ENCODE measurements around the gene TMEM219. TPM values are rescaled to one million over a fixed set of nuclear protein-coding genes. Genes with fewer than 3 reads are reported as not detected.

TMEM219 gene
- total RNA-seq, 2 donors from 2014 or later, result 122 to 136 TPM

DNA sequence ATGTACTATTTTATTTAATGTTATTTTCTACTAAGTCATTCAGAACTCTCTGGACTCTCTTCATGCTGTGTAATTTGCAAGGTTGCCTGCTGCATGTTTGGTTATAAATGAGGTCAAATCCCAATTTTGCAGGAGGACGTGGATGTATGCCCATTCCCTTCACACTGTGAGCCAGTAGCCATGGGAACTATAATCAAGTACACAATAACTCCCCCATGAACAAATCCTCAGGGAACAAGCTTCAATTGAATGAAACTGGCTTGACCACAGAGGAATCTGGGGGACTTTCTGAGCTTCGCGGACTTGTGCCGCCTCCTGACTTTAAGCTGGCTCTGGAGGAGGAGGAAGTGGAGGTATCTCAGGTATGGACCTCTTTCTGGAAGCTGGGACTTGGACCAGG, 21.2 kb upstream of the TMEM219 start:
- no peak overlapping the region for H3K4me3 Mint-ChIP-seq
- Histone ChIP-seq H3K27me3 (ENCODE audit: control insufficient read depth, insufficient read depth, low read length, poor library complexity, severe bottlenecking) (no peaks in the 10 kb centered on the region), H3K36me3 (ENCODE audit: control insufficient read depth, insufficient read depth, low read length) (no peaks in the 10 kb centered on the region), H3K9me3 (ENCODE audit: control insufficient read depth, low read length) (peaks cover 7% of the 10 kb centered on the region), H3K27ac (ENCODE audit: low read depth, low read length) (no peak overlapping the region), H3K9ac (ENCODE audit: extremely low read depth, low read length, poor library complexity, severe bottlenecking) (no peak overlapping the region), H3K4me3 (ENCODE audit: low read length) (no peak overlapping the region), H3K4me1 (ENCODE audit: control insufficient read depth, insufficient read depth, low read length) (peaks cover 5% of the 10 kb centered on the region)
- peaks cover 5% of the 10 kb centered on the region for H3K9me3 Mint-ChIP-seq
- H3K36me3 Mint-ChIP-seq (ENCODE audit: low read depth), result no peaks in the 10 kb centered on the region
- H3K4me1 Mint-ChIP-seq, result peaks cover 14% of the 10 kb centered on the region
- no peak for DNase-seq
- TF ChIP-seq CTCF (conservative IDR thresholded peaks at IDR 0.05), result no peak
- H3K27me3 Mint-ChIP-seq (ENCODE audit: insufficient read depth), result peaks cover 5% of the 10 kb centered on the region
- H3K27ac Mint-ChIP-seq, result no peak overlapping the region
- 94% methylated on average over 4 of the region's 4 CpGs; no CpG with 5 or more reads in 1 of the 2 experiments for WGBS, 2 experiments (ENCODE audit: insufficient coverage in 1 of 2, insufficient read length in 1 of 2)

DNA sequence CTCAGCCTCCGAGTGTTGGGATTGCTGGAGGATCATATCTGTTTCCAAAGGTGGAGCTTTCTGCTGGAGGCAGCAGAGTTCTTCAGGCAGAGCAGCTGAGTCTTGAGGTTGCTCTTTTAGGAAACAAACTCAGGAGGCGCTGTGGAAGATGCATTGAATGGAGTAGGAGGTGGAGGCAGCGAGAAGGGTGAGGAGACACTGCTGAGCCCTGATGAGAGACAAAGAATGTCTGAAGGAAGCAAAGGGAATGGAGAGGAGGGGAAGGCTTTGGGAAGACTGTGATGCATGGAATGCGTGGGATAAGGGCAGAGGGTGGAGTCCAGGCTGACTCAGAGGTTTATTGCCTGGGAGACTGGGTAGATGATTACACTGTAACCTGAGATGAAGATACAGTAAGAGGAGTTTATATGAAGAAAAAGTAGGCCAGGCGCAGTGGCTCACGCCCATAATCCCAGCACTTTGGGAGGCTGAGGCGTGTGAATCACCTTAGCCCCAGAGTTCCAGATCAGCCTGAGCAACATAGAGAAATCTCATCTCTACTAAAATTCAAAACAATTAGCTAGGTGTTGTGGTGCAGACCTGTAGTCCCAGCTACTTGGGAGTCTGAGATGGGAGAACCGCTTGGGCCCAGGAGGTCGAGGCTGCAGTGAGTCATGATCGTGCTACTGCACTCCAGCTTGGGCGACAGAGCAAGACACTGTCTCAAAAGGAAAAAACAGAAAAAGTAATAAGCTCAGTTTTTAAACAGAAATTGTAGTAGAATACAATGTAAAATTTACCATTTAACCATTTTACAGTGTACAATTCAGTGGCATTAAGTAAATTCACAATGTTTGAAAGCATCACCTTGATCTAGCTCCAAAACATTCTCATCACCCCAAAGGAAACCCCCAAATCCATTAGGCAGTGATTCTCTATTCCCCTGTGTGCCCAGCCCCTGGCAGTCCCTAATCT, 17.8 kb upstream of the TMEM219 start:
- peak; percentile 60 for TF ChIP-seq CTCF (conservative IDR thresholded peaks at IDR 0.05)
- DNase-seq, result peak; percentile 90
- Histone ChIP-seq H3K27ac (ENCODE audit: low read depth, low read length) (peak overlapping the region; percentile 27), H3K4me1 (ENCODE audit: control insufficient read depth, insufficient read depth, low read length) (peaks cover 5% of the 10 kb centered on the region), H3K9ac (ENCODE audit: extremely low read depth, low read length, poor library complexity, severe bottlenecking) (peak overlapping the region; percentile 47), H3K36me3 (ENCODE audit: control insufficient read depth, insufficient read depth, low read length) (no peaks in the 10 kb centered on the region), H3K4me3 (ENCODE audit: low read length) (no peak overlapping the region), H3K9me3 (ENCODE audit: control insufficient read depth, low read length) (peaks cover 7% of the 10 kb centered on the region), H3K27me3 (ENCODE audit: control insufficient read depth, insufficient read depth, low read length, poor library complexity, severe bottlenecking) (no peaks in the 10 kb centered on the region)
- 65 to 69% methylated on average over 7 to 11 of the region's 11 CpGs for WGBS, 2 experiments (ENCODE audit: insufficient coverage in 1 of 2, insufficient read length in 1 of 2)
- H3K27me3 Mint-ChIP-seq (ENCODE audit: insufficient read depth), result peaks cover 5% of the 10 kb centered on the region
- peaks cover 14% of the 10 kb centered on the region for H3K4me1 Mint-ChIP-seq
- H3K4me3 Mint-ChIP-seq, result no peak overlapping the region
- peaks cover 7% of the 10 kb centered on the region for H3K9me3 Mint-ChIP-seq
- no peaks in the 10 kb centered on the region for H3K36me3 Mint-ChIP-seq (ENCODE audit: low read depth)
- H3K27ac Mint-ChIP-seq, result peak overlapping the region; percentile 93

- Histone ChIP-seq H3K4me3 (ENCODE audit: low read length) (no peak overlapping the region), H3K27me3 (ENCODE audit: control insufficient read depth, insufficient read depth, low read length, poor library complexity, severe bottlenecking) (no peaks in the 10 kb centered on the region), H3K4me1 (ENCODE audit: control insufficient read depth, insufficient read depth, low read length) (peaks cover 12% of the 10 kb centered on the region), H3K27ac (ENCODE audit: low read depth, low read length) (no peak overlapping the region), H3K9ac (ENCODE audit: extremely low read depth, low read length, poor library complexity, severe bottlenecking) (no peak overlapping the region), H3K9me3 (ENCODE audit: control insufficient read depth, low read length) (no peaks in the 10 kb centered on the region), H3K36me3 (ENCODE audit: control insufficient read depth, insufficient read depth, low read length) (no peaks in the 10 kb centered on the region)
- no peak overlapping the region for H3K27ac Mint-ChIP-seq
- DNase-seq, result no peak
- no peak for TF ChIP-seq CTCF (conservative IDR thresholded peaks at IDR 0.05)
- peaks cover 19% of the 10 kb centered on the region for H3K4me1 Mint-ChIP-seq
- no peaks in the 10 kb centered on the region for H3K27me3 Mint-ChIP-seq (ENCODE audit: insufficient read depth)
- WGBS, 2 experiments (ENCODE audit: insufficient coverage in 1 of 2, insufficient read length in 1 of 2), result 82 to 94% methylated on average over 2 of the region's 2 CpGs
- H3K9me3 Mint-ChIP-seq, result peaks cover 1% of the 10 kb centered on the region
- no peak overlapping the region for H3K4me3 Mint-ChIP-seq
- H3K36me3 Mint-ChIP-seq (ENCODE audit: low read depth), result no peaks in the 10 kb centered on the region
These were observed 14.0 kb upstream of the TMEM219 start for GRCh38 chr16:29947897-29948296.
